IMR-90 (cell line): ENCODE data around the gene TMEM38A.

ENCODE experiments used
- POLR2A ChIP-seq: IDR thresholded peaks from 2 replicates; pipeline ENCODE4 v1.6.1; 2012; ENCODE audit warnings: mild to moderate bottlenecking, low read depth, low read length
- TF ChIP-seq, protein P1 (sequence below): fragments of 150-350 bp; IDR thresholded peaks from 2 replicates; pipeline ENCODE4 v1.6.1; 2017; ENCODE audit warnings: mild to moderate bottlenecking, antibody characterized with exemption, low read length, low read depth

DNA sequence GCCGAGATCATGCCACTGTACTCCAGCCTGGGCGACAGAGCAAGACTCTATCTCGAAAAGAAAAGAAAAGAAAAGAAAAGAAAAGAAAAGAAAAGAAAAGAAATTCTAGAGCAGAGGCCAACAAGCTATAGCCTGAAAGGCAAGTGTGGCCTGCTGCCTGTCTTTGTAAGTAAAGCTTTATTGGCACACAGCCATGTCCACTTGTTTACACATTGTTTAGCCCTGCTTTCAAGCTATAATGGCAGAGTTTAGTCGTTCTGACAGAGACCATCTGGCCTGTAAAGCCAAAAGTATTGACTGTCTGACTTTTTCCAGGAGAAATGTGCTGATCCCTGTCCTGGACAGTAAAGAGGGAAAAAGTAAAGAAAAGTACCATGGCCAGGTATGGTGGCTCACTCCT lies 77.0 kb downstream of the TMEM38A start:
- TF ChIP-seq, protein P1, sequence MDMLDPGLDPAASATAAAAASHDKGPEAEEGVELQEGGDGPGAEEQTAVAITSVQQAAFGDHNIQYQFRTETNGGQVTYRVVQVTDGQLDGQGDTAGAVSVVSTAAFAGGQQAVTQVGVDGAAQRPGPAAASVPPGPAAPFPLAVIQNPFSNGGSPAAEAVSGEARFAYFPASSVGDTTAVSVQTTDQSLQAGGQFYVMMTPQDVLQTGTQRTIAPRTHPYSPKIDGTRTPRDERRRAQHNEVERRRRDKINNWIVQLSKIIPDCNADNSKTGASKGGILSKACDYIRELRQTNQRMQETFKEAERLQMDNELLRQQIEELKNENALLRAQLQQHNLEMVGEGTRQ, result no peak
- no peak for TF ChIP-seq POLR2A
